OCI-LY1 (cell line): Measurements from ENCODE around the gene TRPM4.
A peak's percentile ranks its signal among the peaks of the same experiment; 100 is the strongest.

Experiments used
- H2AFZ ChIP-seq: fragments of 200-600 bp; sonication (generic), shearing (Covaris generic); 2 replicates; pipeline ENCODE4 v1.6.0; 2014; ENCODE audit warnings: antibody characterized with exemption, mild to moderate bottlenecking, low read length
- H3F3A ChIP-seq: fragments of 200-600 bp; sonication (generic), shearing (Covaris generic); 2 replicates; pipeline ENCODE4 v1.6.0; 2014; ENCODE audit warnings: mild to moderate bottlenecking, antibody characterized with exemption, low read length, moderate library complexity; ENCODE audit not compliant: insufficient read depth
- H3K27ac ChIP-seq: fragments of 200-600 bp; sonication (generic); 2 replicates; pipeline ENCODE4 v1.5.1; 2014; ENCODE audit warnings: low read length, mixed run types, mild to moderate bottlenecking, low read depth; ENCODE audit not compliant: poor library complexity, severe bottlenecking
- H3K27me3 ChIP-seq: fragments of 200-600 bp; sonication (generic); 2 replicates; pipeline ENCODE4 v1.6.0; 2014; ENCODE audit warnings: antibody characterized with exemption, mild to moderate bottlenecking, low read length, moderate library complexity; ENCODE audit not compliant: insufficient read depth
- H3K36me3 ChIP-seq: fragments of 200-600 bp; sonication (generic); 2 replicates; pipeline ENCODE4 v1.6.1; 2014; ENCODE audit warnings: mild to moderate bottlenecking, antibody characterized with exemption, low read length, moderate library complexity, mixed read lengths; ENCODE audit not compliant: insufficient read depth
- H3K4me1 ChIP-seq: fragments of 200-600 bp; sonication (generic); 2 replicates; pipeline ENCODE4 v1.5.1; 2014; ENCODE audit warnings: mild to moderate bottlenecking, low read length, moderate library complexity; ENCODE audit not compliant: insufficient read depth, severe bottlenecking
- H3K4me2 ChIP-seq: fragments of 200-600 bp; sonication (generic), shearing (Covaris generic); 2 replicates; pipeline ENCODE4 v1.6.1; 2014; ENCODE audit warnings: low read length
- H3K4me3 ChIP-seq: fragments of 200-600 bp; sonication (generic); 2 replicates; pipeline ENCODE4 v1.5.1; 2014; ENCODE audit warnings: low read length, low read depth, mild to moderate bottlenecking, mixed read lengths; ENCODE audit not compliant: poor library complexity, severe bottlenecking
- H3K79me2 ChIP-seq: fragments of 200-600 bp; shearing (Covaris generic); 2 replicates; pipeline ENCODE4 v1.6.1; 2016; ENCODE audit warnings: mixed run types, low read length, mixed read lengths; ENCODE audit not compliant: insufficient read depth
- H3K9ac ChIP-seq: fragments of 200-600 bp; sonication (generic), shearing (Covaris generic); 2 replicates; pipeline ENCODE4 v1.6.1; 2014; ENCODE audit warnings: mild to moderate bottlenecking, low read length, mixed read lengths
- H3K9me2 ChIP-seq: fragments of 200-600 bp; sonication (generic), shearing (Covaris generic); 2 replicates; pipeline ENCODE4 v1.6.1; 2014; ENCODE audit warnings: low read depth, mild to moderate bottlenecking, low read length, mixed read lengths
- H3K9me3 ChIP-seq: fragments of 200-600 bp; shearing (Covaris generic); 2 replicates; pipeline ENCODE4 v1.6.1; 2014; ENCODE audit warnings: low read length, mixed read lengths
- H4K20me1 ChIP-seq: fragments of 200-600 bp; sonication (generic), shearing (Covaris generic); 2 replicates; pipeline ENCODE4 v1.6.0; 2016; ENCODE audit warnings: mild to moderate bottlenecking, low read length; ENCODE audit not compliant: insufficient read depth
- EZH2 ChIP-seq: fragments of 200-600 bp; sonication (generic), shearing (Covaris generic); IDR thresholded peaks from 2 replicates; pipeline ENCODE4 v1.8.0; 2017; ENCODE audit warnings: borderline replicate concordance, mixed run types, mild to moderate bottlenecking, antibody characterized with exemption, low read length, moderate library complexity, mixed read lengths
- TF ChIP-seq, protein P1 (sequence below): fragments of 200-600 bp; sonication (generic), shearing (Covaris generic); IDR thresholded peaks from 2 replicates; pipeline ENCODE4 v1.5.1; 2017; ENCODE audit warnings: mild to moderate bottlenecking, antibody characterized with exemption, low read length, moderate library complexity, mixed read lengths

Gene TRPM4

DNA sequence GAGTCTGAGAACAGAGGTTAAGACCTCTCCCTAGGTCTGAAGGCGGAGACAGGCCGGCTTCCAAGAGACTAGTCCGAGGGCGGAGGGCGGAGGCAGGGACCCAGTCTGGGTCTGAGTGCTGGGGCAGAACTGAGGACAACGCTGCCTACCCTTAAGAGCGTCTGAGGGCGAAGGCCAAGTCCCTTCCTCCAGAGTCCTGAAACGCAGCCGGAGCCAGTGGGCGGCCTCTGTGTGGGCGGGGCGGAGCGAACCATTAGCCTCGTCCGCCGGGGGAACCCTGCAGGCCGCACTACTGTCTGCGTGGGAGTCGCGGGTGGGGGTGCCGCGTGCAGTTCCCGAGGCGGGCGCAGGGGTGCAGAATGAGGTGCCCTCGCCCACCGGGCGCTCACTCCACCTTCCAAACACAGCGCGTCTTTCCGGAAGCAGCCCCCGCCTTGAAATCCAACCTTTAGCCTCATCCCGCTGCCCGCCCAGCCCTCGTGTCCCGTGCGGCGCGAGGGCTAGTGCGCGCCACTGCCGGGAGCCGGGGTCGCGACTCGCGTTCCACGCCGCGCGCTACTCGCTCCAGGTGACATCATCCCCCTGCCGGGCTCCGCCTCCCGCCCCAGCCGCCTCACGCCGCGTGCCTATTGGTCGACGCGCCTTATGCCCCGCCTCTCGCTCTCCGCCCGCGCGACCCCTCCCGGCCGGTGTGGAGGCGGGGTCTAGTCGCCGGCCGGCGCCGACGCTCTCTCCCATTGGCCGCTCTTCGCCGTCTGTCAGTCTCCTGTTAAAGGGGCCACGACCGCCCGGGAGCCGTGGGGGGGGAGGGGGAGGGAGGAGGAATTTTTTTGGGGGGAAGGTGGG, 38.8 kb upstream of the TRPM4 start, which contains the start of gene C19orf73:
Gene C19orf73 (minus strand): TSS at position 579 of the 846 bp plus-strand sequence. CDS start 121 bp downstream, at position 458.
- Histone ChIP-seq H3F3A (peaks cover 5% of the 10 kb centered on the region; the same call in 1 of the 2 replicates), H3K9me3 (no peaks in the 10 kb centered on the region), H3K27me3 (0 out of 2 replicates have a peak, but pooled peaks cover 7% of the 10 kb centered on the region), H3K4me1 (peaks cover 26% of the 10 kb centered on the region), H4K20me1 (no peaks in the 10 kb centered on the region), H3K4me2 (peak within 1 kb of the TSS; percentile 98), H3K36me3 (no peaks in the 10 kb centered on the region), H2AFZ (peak within 1 kb of the TSS; percentile 20; the same call in 1 of the 2 replicates), H3K79me2 (no peaks in the 10 kb centered on the region), H3K9me2 (no peaks in the 10 kb centered on the region), H3K27ac (peak within 1 kb of the TSS; percentile 55), H3K4me3 (peak within 1 kb of the TSS; percentile 73), H3K9ac (peak within 1 kb of the TSS; percentile 80)
- TF ChIP-seq, protein P1, sequence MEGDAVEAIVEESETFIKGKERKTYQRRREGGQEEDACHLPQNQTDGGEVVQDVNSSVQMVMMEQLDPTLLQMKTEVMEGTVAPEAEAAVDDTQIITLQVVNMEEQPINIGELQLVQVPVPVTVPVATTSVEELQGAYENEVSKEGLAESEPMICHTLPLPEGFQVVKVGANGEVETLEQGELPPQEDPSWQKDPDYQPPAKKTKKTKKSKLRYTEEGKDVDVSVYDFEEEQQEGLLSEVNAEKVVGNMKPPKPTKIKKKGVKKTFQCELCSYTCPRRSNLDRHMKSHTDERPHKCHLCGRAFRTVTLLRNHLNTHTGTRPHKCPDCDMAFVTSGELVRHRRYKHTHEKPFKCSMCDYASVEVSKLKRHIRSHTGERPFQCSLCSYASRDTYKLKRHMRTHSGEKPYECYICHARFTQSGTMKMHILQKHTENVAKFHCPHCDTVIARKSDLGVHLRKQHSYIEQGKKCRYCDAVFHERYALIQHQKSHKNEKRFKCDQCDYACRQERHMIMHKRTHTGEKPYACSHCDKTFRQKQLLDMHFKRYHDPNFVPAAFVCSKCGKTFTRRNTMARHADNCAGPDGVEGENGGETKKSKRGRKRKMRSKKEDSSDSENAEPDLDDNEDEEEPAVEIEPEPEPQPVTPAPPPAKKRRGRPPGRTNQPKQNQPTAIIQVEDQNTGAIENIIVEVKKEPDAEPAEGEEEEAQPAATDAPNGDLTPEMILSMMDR: peak; percentile 10; the same call in 1 of the 2 replicates
- TF ChIP-seq EZH2: no peak

DNA sequence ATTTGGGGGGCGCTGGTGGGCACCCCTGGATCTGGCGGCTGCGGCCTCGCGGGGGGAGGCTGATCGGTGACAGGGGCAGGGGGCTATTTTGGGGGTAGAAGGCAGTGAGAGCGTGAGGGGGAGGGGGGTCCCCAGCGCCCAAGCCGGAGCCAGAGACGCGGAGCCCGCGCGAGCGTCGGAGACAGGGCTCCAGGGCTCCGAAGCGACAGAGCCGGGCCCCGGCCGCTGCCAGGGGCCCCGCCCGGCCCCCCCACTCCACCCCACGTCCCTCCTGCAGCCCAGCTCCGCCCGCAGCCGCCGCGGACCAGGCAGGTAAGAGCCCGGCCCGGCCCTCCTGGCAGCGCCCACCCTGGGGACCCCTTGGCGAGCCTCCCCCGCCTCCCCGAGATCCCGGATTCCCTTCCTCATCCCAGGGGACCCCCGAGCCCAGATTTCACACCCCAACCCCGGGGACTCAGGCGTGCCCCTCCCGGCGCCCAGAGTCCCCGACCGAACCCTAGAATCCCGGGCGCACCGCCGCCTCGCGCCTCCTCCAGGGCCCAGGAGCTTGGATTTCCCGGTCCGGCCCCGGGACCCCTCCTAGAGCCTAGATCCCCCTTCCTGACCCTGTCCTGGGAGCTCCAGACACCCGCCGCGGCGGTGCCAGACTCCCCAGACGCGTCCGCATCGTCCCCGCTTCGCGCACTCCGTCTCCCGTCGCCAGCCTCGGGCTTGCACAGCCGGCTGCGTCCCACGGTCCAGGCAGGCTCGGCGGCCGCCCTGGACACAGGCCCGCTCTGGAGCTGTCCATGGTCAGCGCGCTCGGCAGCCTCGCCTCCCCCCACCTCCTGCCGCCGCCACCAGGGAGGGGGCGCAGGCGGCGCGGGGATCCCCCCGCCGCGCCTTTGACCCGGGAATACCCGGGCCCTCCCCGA, 37.9 kb upstream of the TRPM4 start, which contains the start of gene PPFIA3:
Gene PPFIA3 (plus strand): TSS at position 134 of the 914 bp plus-strand sequence. CDS start 8,330 bp downstream, outside the sequence.
- Histone ChIP-seq H3K4me1 (peaks cover 23% of the 10 kb centered on the region), H2AFZ (peak within 1 kb of the TSS; percentile 20; the same call in 1 of the 2 replicates), H4K20me1 (no peaks in the 10 kb centered on the region), H3K4me3 (peak within 1 kb of the TSS; percentile 73), H3K9me3 (no peaks in the 10 kb centered on the region), H3F3A (peaks cover 5% of the 10 kb centered on the region; the same call in 1 of the 2 replicates), H3K9ac (peak within 1 kb of the TSS; percentile 80), H3K36me3 (no peaks in the 10 kb centered on the region), H3K79me2 (no peaks in the 10 kb centered on the region), H3K9me2 (no peaks in the 10 kb centered on the region), H3K27ac (peak within 1 kb of the TSS; percentile 55), H3K4me2 (peak within 1 kb of the TSS; percentile 98), H3K27me3 (0 out of 2 replicates have a peak, but pooled peaks cover 7% of the 10 kb centered on the region)
- no peak; the same call in 1 of the 2 replicates for TF ChIP-seq EZH2
- TF ChIP-seq, protein P1: no peak

DNA sequence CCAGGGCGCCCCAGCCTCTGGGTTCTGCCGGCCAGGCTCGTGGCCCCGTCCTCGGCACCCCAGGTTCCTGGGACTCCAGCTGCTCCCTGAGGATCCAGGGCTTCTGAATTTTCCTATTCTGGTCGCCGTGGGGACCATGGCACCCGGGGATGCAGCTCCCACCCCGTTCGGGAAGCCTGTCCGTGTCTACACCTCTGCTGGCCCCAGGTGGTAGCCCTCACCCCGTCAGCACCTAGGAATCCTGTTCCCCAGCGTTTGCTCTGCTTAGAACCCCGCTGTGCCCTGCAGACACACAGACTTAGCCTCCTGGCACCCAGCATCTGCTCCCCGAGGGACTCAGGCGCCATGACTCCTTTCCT, 37.3 kb upstream of the TRPM4 start:
- no peaks in the 10 kb centered on the region for H3K9me2 ChIP-seq
- no peaks in the 10 kb centered on the region for H3K9me3 ChIP-seq
- H3K4me2 ChIP-seq: peak overlapping the region; percentile 98
- no peak overlapping the region for H3K27ac ChIP-seq
- H3K9ac ChIP-seq: no peak overlapping the region
- 0 out of 2 replicates have a peak, but pooled peaks cover 7% of the 10 kb centered on the region for H3K27me3 ChIP-seq
- no peaks in the 10 kb centered on the region for H3K79me2 ChIP-seq
- no peaks in the 10 kb centered on the region for H4K20me1 ChIP-seq
- no peak for TF ChIP-seq EZH2
- TF ChIP-seq, protein P1: no peak
- H3K4me1 ChIP-seq: peaks cover 19% of the 10 kb centered on the region
- H3K36me3 ChIP-seq: no peaks in the 10 kb centered on the region
- H3K4me3 ChIP-seq: no peak overlapping the region
- no peak overlapping the region for H2AFZ ChIP-seq
- H3F3A ChIP-seq: peaks cover 5% of the 10 kb centered on the region; the same call in 1 of the 2 replicates
